ENCODE measurements around the gene MGST3.
"Not testable (repeated sequence)": the region's sequence is repeated elsewhere in the genome, so short reads cannot be mapped to it uniquely, and the experiment has no call there.

Gene MGST3

DNA sequence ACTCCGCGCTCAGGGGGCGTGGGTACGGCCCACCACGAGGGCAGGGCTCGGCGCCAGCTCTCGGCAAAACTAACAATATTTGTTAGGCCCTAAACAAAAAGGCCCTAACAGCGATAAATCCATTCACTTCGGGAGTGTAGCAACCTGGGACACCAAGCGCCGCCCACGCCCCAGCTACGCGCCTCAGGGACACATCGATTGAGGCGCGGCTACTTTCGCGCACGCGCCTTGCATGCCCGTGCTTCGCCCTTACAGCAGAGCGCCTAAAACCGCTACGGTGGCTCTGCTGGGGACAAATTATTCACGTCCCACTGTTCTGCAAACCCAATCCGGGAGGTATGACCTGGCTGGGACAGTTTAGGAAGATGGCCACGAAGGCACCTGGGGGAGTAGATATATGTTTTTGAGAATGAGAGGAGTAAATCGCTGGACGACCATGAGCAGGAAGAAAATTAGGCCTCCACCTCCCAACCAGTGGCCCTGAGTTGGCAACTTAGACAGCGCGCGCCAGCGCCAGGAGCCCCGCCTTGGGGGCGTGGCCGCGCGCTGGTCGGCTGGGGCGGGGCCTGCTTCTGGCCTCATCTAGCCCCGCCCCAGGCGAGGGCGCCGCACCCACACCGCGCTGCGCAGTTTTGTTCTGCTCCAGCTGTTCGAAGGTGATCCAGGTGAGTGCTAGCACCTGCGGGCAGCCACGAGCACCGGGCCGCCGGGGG lies at the start of gene MGST3:
Gene MGST3 (plus strand): TSS at position 606 of the 713 bp plus-strand sequence. CDS start 18,614 bp downstream, outside the sequence.
- DNase-seq = peak; percentile 92

DNA sequence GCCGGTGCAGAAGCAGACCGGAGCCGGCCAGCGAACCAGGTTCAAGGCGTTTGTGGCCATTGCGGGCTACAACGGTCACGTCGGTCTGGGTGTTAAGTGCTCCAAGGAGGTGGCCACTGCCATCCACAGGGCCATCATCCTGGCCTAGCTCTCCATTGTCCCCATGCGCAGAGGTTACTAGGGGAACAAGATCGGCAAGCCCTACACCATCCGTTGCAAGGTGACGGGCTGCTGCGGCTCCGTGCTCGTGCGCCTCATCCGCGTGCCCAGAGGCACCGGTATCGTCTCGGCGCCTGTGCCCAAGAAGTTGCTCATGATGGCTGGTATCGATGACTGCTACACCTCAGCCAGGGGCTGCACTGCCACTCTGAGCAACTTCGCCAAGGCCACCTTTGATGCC lies 49.1 kb upstream of the MGST3 start:
- no peak for DNase-seq

DNA sequence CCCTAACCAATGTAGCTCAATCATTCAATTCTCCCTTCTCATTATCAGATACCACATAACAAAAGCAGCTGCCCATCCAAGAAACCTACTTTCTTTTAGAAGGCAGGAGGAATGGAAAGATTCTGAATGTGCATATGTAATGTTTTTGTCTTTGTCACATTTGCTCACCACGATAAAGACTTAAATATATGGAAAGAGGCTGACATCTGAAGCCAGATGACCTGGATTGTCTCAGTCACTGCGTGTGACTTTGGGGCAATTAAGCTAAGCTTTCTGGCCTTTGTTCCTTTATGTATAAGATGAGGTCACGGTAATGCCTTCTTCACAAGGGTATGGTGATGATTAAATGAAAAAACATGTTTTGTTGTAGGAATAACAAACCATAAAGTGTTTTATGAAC lies 44.6 kb upstream of the MGST3 start:
- DNase-seq = no peak

DNA sequence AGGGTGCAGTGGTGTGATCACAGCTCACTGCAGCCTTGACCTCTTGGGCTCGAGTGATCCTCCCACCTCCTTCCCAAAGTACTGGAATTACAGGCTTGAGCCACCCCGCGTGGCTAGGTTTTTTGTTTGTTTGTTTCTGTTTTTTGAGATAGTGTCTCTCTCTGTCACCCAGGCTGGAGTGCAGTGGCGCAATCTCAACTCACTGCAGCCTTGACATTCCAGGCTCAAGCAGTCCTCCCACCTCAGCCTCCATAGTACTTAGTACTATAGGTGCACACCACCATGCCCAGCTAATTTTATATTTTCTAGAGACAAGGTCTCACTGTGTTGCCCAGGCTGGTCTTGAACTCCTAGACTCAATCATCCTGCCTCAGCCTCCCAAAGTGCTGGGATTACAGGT lies 39.6 kb upstream of the MGST3 start:
- DNase-seq = not testable (repeated sequence)

DNA sequence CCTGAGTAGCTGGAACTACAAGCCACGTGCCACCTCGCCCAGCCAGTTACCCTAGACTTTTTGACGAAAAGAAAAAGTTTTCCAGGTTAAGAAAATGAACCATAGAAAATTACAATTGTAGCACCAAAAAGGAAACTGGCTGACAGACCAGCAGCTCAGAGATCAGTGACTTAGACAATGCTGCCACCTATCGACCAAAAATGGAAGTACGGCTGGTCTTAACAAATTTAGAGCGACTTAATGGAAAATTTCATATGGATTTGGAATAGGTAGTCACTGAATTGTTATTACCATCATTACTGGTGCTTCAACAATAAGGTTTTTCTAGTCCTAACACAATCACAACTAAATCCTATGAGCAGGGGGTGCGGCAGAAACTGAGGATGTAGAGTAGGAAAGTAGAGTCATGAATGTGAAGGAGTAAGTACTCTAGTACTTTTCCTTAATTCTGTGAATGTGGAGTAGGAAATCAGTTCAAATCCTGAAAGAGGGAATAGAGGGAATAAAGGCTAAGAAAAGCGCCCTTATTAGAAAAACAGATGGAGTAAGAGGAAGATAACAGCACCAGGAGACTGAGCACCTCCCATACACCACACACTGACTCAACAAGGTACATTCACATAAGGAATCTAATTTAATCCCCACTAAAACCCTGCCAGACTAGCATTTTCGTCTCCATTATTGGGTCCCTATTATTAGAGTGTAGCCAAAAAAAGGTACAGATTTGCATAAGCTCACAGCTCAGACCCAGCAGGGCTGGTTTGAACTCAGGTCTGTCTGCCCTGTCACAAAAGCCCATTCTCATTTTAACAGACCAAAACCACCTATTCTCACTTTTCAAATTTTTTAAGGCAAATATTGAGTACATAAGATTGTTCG lies 37.9 kb upstream of the MGST3 start:
- DNase-seq = peak; percentile 34

DNA sequence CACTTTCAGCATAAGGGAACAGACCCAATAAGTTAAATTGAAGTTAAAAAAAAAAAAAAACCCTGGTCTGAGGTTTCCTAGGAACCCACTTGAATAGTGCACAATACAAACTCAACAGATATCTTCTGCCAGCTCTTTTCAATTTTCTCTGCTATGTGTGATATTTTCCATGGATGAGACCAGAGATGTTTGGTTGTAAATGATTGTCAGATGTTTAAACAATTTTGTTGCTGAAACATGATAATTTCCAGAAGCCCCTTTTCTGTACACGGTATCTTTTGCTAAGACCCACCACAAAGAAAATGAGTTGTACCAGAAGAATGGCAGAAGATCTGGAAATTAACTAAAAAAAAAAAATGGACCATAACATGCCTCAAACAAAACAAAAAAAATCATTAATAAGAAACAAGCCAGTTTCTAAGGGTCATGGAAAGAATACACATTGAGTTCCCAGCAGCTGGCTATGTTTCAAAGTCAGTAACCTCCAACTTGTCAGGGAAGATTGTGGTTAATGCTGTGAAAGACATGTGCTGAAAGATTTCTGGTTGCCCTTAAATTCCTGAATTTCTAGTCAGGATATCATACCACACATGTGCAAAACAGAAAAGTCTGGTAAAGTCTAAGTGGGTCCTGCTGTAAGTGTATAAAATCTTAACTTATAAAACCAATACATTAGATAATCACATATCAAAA lies 35.6 kb upstream of the MGST3 start:
- DNase-seq = peak; percentile 30

DNA sequence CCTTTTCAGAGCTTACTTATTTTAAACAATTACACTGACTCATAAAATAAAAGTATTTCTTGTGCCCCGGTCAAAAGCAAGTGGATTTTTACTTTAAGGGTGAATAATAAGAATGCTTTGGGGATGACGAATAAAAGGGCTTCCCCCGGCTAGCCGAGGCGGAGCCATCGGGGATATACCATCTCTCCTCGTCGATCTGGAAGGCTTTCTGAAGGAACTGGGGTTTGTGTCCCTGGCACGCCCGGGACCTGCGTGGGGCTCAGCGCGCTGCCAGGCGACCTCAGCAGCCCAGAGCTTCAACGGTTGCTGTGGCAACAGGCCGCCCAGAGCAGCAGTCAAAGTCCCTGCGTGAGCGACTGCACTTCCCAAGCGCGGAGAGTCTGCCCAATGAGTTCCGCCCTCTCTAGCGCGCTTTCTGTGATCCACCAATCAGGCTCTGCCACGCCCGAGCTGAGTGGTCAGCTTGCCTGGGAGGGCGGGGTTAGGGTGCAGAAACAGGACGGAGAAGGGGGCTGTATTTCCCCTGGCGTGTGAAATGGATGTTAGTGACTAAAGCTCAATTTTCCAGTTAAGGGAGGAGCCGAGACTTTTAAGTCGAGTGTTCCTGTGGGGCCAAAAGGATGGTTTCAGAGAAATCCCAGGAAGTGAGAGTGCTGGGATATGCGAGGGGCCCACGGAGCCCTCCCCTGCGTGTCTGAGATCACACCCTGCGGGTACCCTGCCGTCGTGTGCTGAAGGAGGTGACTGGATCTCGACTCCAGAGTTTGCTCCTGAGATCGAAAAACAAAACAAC lies 33.0 kb upstream of the MGST3 start:
- DNase-seq = peak; percentile 96

DNA sequence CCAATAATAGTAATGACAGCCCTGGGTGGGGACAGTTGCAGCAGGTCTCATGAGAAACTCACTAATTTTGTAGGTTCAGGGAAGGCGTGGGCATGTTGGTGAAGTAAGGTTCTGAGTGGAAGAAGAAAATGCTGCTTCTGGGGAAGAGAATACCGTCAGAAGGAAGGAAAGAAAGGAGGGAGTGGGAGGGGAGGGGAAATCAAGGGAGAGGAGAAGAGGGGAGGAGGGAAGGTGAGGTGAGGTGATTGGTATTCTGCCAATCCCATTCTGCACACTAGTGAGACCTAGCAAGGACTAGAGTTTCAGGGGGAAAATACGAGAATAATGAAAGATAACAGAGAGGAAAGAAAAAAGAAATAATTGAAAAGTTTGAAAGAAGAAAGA lies 32.4 kb upstream of the MGST3 start:
- DNase-seq = no peak

DNA sequence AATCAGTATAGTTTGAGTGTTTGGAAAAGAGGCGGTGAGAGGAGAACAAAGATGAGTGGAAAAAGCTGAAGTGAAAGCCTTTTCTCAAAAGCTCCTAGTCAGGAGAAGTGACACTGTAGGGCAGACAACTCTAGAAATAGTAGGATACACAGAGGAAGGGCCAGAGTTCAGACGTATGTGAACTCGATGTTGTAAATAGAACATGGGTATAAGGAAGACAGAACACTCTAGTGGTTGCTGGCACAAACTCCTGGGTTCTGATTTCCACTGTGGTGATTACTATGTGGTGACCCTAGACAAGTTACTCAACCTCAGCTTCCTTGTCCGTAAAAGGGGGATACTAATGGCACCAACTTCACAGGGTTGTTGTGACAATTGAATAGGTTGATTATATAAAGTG lies 30.2 kb upstream of the MGST3 start:
- DNase-seq = no peak

DNA sequence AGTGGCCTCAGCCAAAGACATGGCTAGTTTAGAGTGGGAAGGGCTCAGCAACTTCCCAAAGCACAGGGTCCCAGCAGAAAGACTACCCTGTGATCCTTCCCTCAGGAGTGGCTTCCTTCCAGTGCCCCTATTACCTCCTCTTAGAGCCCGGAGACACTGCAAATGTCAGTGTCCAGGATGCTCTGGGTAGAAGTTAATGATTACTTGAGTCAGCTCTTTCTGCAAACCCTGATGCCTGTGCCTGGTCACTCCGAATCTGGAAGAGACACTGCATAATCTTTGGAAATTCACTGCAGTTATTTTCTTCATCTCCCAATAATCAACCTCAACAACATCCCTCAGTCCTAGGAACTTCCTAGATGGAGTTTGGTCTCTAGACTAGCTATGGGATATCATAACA lies 27.2 kb upstream of the MGST3 start:
- DNase-seq = no peak

DNA sequence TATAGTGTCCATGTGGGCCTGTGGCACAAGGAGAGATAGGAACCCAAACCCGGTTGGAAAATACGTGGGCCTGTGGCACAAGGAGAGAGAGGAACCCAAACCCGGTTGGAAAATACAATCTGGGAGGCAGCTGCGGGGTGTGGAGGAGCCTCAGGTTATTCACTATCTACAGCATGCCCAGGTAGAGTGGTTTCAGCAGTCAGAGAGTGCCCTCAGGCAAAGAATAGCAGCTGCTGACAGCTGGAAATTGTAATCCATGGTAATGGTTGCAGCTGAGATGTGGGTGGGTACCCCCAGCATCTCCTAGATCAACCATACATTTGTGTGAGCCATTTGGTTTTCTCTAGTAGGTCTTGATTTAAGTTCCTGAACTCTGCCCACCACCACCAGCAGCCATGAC lies 25.8 kb upstream of the MGST3 start:
- no peak for DNase-seq

DNA sequence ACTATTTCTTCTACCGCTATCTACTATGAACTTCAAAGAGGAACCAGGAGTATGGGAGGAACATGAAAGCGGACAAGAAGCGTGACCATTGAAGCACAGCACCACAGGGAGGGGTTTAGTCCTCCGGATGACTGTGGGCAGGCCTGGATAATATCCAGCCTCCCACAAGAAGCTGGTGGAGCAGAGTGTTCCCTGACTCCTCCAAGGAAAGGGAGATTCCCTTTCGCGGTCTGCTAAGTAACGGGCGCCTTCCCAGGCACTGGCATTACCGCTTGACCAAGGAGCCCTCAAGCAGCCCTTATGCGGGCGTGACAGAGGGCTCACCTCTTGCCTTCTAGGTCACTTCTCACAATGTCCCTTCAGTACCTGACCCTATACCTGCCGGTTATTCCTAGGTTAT lies 24.4 kb upstream of the MGST3 start:
- not testable (repeated sequence) for DNase-seq

DNA sequence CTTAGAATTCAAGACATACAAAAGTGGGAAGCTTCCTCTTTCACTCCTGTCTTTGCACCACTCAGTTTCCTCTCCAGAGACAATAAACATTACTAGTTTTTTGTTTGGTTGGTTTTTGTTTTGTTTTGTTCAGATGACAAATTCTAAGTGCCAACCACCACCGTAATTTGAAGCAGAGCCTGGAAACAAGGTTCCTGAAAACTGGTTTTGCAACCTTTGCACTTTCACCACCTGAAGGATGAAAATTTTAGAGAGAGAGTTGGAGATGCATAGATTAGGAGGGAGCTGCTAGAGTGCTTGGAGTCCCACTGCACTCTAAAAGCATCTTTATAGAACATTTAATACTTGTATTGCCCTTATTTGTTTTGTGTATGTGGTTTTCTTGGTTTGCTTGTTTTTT lies 20.2 kb upstream of the MGST3 start:
- no peak for DNase-seq

DNA sequence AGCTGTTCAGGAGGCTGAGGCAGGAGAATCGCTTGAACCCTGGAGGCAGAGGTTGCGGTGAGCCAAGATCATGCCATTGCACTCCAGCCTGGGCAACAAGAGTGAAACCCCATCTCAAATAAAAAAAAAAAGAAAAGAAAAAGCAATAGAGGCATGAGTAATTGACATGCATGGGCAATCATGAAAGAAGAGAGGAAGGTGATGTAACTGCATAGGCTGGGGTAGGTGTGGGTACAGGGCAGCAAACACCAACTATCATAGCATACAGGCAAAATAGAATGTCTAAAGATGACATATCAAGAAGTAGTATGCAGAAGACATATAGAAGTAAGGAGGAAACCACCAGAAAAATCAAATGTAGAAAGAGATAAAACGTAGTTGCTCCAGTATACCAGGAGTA lies 19.0 kb upstream of the MGST3 start:
- DNase-seq = no peak

DNA sequence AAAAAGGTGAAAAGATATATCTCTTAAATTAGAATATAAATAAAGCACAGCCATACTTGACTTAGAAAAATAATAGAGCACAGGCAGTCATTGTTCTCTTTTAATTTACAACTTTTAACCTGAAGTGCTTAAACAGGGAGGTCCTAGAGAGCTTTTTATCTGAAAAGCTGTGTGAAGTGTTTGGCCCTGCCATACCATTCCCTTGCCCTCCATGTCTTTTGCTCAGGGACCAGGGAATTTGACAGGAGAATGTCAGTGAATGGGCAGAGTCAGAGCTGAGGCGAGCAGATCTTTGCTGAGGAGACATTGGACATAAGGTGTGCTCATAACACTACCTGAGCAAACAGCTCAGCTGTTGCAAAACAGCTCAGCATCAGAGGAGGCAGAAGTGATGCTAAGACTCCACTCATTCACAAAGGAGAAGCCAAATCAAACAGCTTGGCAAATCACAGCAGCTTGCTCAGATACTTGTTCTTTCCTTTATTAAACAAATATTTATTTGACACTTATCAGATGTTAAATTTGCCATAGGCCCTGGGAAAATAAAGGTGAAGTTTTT lies 14.9 kb upstream of the MGST3 start:
- no peak for DNase-seq

DNA sequence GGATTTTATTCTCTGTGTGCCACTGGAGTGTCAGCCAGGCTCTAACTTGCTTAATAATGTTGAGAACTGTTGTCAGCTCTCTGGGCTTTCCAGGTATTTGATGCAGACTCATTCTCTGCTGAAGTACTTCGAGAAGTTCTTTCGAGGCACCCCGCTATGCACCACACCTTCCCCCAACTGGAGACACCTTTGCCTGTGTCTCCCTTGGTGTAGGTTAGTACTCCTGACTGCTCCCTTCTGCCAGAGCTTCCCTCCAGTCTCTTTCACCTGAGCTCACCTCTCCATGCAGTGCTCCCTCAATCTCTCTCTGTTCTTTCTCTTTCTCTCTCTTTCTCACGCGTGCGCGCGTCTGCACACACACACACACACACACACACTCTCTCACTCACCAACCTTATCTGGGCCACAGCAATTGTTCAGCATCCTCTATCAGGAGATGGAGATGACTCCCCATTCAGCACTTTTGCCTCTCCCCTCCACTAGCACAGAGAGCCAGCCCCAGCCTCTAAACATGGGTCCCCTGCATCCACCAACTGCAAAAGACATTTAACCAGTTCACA lies 14.0 kb upstream of the MGST3 start:
- DNase-seq = no peak

DNA sequence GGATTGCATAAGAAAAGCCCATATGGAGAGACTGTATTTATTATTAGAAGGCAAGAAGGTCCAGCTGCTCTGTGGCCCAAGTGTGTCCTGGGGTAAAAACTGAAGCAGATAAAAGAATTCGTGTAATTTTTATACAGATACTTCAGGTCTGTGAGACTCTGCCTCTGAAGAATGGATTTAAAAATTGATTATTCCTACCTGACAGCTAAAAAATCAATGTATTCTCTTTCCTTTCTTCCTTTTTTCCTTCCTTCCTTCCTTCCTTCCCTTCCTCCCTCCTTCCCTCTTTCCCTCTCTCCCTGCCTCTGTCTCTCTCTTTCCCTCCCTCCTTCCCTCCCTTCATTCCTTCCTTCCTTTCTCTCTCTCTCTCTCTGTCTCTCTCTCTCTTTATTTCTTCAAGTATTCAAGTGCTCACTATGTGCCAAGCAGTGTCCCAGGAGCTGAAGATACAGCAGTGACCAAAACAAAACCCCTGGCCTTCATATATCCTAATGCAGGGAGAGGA lies 11.3 kb upstream of the MGST3 start:
- no peak for DNase-seq

DNA sequence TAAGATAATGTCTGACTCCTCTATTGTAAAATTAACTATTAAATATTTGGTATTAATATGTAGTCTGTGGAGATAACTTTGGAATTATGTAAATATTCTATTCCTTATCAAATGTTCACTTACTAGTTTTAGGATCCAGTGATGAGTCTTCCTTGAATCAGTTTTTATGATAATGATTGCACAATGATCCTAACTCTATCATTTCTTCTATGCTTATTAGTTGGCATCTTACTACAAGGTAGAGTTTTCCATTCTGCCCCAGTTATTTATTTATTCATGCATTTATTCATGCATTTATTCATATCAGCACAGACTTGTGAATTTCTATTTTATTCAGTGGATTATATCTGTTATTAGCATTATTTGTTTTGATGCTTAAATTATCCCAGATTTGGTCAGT lies 7.4 kb upstream of the MGST3 start:
- no peak for DNase-seq

DNA sequence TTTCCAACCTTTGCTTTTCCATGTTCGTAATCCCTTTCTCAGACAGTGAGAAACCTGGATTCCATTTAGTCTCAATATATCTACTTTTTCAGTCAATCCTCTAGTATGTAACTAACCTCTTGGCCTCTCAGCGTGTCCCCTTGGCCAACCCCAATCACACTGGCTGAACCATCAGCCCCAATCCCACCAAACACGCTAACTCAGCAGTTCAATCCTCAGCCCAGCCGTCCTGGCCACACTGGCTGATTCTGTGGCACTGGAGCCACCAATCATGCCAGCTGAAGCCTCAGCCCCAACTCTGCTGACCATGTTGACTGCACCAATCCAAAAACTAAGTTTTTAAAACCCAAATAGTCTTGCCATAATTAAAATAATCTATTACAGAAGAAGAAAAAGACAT lies 6.6 kb upstream of the MGST3 start:
- no peak for DNase-seq

DNA sequence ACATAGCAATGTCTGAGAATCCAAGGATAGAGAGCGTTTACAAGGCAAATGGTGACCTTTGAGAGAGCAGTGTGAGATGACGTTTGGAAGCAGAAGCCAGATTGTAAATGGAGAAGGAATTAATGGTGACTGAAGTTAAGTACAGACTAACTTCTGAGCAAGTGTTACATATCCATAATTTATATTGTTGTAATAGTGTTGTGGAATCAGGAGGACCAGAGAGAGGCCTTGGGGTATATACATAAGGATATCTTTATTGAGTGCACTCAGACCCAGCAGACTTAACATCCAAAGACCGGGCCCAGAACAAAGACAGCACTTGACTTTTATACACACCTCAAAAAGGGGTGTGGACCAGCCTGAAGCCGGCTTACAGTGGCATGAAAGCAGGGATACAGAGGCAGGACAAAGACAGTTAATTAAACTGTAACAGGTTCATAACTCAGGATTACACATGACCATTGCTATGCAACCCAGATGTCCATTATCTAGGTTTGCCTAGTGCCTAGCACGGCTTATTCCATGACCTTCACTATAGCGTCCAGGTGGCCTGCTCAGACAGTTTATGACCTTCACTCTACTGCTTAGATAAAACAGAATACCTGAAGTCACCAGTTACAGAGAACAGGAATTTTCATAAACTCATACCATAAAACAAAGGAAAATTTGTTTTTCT lies 2.7 kb upstream of the MGST3 start:
- no peak for DNase-seq

DNA sequence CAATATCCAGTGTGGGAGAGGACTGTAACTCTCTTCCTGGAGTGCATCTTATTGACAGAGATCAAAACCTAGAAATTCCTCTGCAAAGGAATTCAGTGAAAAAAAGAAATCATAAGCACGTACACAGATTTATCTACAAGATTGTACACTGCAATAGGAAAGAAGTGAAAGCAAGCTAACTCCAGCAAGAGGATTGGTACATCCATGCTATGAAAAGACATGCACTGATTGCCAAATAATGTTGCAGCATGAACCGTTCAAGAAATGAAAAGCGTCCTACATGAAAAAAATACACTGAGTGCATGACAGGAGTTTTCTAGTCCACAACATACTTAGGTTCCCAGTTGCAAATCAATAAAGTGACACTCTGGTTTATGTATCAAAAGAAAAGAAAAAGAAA lies 1.9 kb upstream of the MGST3 start:
- no peak for DNase-seq
